HG02642 (cell line): ENCODE measurements around the gene AUTS2.
"Not testable (repeated sequence)": the region's sequence is repeated elsewhere in the genome, so short reads cannot be mapped to it uniquely, and the experiment has no call there.

Source experiments
- ATAC-seq: cut with Tn5 transposase; IDR thresholded peaks from one replicate; pipeline ENCODE4 v1.9.1; 2021; ENCODE audit warnings: mild to moderate bottlenecking; ENCODE audit not compliant: unreplicated experiment, poor library complexity

Gene AUTS2

DNA sequence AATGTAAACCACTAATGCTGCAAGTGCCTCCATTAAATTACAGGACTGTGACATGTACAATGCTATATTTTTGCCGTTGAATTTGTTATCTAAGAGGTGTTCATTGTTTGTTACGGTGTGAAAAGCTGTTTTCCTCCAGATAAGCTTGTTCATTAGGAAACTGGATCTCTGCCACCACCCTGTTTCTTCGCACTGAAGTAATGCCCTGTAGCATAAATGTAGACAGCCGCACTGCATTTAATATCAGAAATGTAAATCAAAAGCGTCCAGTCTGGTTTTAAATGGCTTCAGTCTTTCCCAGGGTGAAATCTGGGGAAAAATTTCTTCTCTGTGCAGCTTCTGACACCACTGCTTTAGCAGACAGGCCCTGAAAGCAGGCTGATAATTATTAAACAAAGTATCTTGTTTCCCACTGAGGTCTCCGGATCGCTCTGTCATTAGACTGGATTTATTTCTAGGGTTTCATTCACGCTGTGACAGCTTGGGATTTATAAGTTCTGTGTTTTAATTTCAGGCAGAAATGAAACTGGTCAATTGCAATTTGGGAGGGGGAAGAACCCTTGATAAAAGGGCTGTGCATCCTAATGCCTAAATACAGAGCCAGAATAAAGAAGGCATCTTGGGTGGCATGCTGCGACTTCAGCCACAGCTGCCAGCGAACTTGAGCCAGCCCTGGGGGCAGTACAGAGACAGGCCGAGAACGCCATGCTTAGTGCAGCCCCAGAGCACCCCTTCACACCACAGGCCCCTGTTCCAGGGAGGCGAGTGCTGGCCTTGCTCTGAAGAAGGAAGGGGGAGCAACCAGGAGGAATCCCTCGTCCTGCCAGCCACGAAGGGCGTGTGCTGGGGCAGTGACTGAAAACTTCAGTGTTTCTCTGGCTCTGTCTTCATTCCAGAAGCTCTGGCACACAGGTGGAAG, 985.9 kb downstream of the AUTS2 start:
- no peak for ATAC-seq

DNA sequence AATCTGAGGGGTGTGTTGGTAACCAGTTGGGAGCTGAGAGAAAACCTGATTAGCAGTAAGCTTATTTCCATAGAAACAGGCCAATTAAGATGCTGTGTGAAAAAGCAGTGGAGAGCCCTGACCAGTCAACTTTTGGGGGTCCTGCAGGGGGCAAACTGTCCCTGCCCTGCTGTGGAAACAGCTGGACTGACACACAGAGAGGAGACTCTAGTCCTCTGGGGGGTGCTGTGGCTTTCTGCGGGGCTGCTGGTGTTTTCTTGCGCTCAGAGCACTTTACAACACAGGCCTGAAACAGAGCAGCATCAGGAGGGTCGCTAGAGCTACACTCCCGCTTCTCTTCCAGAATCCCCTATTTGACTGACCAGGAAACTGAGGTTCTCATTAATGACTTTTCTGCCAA, 986.8 kb downstream of the AUTS2 start:
- no peak for ATAC-seq

DNA sequence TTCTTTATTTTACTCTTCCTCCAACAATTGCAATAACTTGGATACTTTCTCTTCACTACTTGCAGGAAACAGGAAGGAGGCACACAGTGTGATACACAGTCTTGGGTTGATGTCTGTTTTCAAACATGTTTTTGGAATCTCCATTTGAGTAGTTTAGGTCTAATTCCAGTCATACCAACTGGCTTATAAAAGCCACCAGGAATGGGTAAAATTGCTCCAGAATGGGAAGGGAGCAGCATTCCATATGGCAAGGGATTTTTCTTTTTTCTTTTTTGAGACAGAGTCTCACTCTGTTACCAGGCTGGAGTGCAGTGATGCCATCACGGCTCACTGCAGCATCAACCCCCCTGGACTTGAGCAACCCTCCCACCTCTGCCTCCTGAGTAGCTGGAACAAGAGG, 988.5 kb downstream of the AUTS2 start:
- ATAC-seq, result no peak

DNA sequence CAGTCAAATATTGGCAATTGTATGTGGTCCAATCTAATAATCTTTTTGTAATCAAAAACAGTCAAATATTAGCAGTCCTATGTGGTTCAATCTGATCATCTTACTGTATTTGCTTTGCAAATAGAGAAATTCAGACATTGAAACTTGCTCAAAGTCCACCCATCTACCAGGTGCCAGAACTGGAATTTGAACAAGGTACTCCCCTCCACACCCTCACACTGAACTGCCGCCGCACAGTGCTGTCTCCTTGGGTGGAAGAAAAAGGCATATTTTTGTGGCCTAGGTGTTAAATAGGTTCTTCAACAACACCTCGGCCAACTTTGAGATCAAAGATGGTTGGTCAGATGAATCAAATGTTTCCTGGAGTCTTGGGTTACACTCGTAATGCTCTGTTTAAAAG, 989.5 kb downstream of the AUTS2 start:
- ATAC-seq, result no peak

DNA sequence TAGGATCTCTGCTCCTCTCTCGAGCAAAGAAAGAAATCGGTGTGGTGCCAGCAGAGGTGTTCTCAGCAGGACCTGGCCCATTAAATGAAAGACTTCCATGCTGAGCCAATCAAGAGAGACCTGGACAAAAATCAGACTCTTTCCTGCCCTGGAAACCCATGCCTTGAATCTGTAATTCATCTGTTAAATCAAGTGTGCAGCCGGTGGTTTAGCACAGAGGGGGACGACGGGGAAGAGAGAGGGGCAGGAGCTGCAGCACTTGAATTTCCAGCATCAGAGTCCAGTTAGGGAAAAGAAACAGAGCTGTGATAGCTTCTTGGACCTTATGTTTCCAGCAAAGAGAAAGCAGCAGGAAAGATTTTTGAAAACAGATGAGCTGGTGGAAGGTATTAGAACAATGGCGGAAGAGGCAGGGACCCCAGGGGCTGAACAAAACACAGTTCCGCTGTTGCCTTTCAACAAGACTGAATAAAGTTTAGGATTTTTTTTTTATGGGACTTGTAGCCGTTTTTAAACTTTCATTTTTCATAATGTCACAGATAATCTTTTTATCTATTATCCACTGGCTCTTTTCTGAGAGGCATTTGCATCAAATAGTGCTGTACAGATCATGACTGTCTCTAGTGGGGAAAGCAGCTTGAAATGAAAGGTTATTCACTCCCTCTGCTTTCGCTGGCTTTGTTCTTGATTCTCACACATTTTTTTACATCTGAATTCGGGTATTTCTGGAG, 990.1 kb downstream of the AUTS2 start:
- ATAC-seq, result no peak

DNA sequence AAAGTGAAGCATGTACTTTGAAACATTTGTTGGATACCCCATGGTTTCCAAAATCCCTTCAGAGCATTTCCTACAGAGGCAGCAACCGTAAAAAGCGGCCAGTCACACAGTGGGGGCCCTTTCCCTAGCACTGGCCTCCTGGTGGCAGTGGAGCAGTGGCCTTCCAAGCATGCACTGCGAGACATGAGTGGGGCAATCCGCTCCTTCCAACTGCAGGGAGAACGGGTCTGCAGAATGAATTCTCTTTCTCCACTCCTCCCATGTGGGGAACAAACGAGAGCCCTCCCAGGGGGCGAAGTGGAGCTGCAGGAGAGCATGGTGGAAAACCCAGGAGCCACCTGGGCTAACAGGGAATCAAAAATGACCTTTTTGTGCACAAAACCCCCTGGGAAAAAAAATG, 990.7 kb downstream of the AUTS2 start:
- ATAC-seq, result no peak

DNA sequence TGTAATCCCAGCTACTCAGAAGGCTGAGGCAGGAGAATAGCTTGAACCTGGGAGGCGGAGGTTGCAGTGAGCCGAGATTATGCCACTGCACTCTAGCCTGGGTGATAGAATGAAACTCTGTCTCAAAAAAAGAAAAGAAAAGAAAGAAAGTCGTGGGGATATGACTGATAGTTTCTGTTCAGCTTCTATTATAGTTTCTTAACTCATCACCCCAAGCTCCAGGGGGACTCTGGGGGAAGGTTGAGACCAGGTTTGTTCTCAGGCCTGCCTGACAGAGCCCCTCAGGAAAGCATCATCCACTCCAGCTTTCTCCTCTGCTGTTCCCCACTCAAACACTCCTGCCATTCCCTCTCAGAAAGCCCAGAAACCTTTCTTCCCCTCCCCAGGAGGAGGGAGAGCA, 991.3 kb downstream of the AUTS2 start:
- ATAC-seq, result no peak

DNA sequence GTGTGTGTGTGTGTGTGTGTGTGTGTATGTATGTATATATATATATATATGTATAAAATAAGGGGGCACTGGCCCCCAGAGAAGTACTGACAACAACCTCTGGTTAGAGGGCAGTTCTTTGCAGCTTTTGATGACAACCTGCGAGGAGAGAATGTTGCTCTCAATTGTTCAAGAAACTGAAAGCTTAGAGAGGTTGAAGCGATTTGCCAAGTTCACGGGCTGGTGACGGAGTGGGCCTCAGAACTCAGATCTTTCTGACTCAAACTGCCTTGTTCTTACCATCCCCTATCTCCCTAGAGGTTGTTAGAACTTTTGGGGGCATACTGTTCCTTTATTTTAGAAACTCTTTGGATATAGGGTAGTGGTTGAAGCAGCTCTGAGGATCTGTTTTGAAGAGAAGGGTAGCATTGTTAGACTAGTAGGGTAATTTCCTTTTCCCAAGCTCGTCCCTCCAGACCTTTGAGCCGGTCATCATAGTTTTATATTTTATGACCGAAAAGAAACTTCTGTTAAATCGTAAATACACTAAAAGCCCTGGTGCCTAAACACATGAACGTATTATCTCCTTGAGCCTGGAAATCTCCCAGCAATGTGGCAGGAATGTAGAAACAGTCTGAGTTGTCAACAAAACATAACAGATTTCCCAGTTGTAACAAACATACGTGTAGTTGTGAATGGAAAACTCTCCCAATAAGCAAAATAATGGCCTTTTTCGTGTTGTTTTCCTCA, 992.0 kb downstream of the AUTS2 start:
- ATAC-seq, result no peak

DNA sequence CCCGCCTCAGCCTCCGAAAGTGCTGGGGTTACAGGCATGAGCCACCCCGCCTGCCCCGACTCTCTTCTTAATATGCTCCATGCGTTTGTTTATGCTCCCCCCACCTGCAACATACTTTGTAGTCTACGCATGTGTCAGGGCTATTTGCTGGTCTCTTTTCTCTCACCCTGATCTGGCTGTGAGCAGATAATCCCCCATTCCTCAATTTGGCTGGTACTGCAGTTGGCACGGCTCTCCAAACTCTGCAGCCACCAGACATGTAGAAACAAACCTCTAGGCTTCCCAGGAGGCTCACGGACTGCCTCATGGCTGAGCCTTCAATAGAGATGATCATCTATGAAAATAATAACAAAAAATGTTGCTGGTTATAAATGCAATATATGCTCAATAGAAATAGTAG, 993.4 kb downstream of the AUTS2 start:
- no peak for ATAC-seq

DNA sequence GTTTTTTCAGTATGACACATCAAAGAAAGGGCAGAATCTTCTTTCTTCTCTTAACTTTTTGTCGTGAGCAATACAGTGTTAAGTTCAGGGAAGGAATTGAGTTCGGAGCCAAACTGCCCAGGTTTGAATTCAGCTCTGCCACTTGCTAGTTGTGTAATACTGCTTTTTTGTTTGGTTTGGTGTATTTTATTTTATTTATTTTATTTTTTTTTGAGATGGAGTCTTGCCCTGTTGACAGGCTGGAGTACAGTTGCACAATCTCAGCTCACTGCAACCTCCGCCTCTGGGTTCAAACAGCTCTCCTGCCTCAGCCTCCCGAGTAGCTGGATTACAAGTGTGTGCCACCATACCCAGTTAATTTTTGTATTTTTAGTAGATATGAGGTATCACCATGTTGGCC, 993.9 kb downstream of the AUTS2 start:
- ATAC-seq, result no peak

DNA sequence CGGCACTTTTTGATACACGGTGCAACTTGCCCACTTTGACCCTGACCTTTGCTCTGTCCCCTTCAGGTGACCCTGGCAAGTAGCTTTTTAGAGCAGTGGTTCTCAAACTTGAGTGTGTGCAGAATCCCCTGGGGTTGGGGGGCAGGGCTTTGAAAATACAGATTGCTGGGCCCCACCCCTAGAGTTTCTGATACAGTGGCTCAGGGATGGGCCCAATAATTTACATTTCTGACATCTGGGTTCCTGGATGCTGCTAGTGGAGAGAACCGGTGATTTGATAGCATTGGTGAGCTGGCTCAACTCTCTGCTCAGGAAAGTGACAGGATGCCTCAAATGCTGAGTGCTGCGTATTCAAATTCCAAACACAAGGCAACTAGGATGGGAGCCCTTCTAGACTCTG, 995.9 kb downstream of the AUTS2 start:
- no peak for ATAC-seq

DNA sequence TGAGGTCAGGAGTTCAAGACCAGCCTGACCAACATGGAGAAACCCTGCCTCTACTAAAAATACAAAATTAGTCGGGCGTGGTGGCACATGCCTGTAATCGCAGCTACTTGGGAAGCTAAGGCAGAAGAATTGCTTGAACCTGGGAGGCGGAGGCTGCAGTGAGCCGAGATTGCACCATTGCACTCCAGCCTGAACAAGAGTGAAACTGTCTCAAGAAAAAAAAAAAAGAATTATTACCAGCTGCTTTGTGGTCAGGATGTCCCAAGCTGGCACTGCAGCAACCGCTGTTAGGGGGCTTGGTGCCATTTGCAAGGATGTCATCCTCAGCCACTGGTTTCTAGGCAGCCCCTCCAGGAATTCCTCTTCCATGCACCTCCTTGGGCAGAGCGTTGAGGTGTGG, 996.6 kb downstream of the AUTS2 start:
- not testable (repeated sequence) for ATAC-seq

DNA sequence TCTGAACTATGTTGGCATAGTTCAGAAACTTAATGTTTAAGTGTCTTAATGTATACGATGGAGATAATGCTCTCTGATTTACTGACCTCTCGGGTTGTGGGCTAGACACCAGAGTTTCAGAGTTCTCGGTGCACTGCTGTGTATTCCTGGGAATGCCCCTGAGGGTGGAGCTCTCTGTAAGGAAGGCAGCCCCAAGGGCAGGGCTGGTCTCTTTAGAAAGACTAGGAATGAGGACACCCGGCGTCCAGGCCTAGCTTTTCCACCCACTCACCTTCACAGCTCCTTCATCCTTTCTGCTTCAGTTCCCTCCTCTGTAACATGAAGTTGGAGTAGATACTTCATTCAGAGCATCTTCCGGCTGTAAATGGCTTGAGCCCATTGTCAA, 997.1 kb downstream of the AUTS2 start:
- no peak for ATAC-seq

DNA sequence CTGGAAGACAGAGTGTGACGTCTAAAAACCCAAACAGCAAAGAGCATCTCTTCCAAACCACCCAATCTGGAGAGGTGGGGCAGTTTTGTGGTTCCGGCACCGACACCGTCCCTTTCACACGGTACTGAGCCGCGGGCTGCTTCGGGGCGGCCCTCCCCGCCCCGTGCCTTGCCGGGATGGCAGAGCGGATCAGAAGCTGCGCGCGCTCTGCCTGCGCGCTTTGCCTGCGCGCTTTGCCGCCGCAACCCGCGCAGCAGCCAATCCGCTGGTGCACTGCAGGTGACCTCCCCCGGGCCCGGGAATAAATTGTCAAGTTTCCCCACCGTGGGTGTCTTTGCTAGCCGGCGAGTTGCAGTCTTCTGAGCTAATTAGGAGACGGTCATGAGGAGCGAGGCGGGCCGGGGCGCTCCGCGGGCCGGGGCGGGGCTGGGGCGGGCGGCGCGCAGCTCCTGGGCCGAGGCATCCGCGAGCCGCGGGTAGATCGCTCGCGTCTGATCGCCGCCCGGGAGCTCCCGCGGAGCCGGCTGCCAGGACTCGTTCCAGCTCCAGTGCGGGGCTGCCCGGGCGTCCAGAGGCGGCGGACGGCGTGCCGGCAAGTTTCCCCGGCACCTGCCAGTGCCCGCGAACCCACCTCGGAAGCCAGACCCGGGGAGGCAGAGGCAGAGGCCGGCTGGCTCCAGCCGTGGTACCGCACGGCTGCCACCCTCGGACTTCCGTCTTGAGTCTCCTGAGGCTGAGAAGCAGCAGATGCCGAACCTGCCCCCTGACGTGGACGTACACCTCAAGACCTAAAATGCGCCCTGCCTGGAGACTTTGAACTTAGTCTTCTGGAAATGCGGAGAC, 997.7 kb downstream of the AUTS2 start:
- no peak for ATAC-seq

DNA sequence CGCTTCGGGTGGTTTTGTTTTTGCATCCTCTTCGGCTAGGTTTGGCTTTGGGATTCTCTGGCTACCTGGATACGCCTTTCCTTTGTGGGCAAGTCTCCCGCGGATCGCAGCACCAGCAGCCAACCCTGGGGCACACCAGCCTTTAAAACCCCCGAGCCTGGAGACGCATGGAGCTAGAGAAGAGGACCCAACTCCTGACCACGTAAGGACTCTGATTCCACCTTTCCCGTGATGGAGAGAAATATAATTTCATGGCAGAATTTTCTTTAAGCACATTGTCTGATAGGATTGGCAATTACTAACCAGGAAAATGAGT, 998.3 kb downstream of the AUTS2 start:
- no peak for ATAC-seq

DNA sequence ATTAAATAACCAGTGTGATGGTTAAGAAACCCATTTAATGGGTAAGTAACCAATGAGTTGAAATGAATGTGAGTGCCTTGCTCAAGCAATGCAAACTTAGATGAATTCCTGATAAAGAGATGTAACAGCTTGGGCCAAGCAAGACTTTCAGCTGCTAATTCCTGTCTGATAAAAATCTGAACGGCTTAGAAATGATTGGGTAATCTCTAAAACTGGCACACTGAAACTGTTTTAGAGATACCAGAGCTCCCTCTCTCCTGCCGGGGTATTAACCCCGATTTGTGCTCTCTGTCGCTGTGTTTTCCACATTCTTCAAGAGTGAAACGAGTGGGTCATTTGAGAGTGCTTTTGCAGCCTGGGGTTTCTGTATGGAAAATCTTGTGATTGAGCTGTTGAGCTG, 998.8 kb downstream of the AUTS2 start:
- ATAC-seq, result no peak

DNA sequence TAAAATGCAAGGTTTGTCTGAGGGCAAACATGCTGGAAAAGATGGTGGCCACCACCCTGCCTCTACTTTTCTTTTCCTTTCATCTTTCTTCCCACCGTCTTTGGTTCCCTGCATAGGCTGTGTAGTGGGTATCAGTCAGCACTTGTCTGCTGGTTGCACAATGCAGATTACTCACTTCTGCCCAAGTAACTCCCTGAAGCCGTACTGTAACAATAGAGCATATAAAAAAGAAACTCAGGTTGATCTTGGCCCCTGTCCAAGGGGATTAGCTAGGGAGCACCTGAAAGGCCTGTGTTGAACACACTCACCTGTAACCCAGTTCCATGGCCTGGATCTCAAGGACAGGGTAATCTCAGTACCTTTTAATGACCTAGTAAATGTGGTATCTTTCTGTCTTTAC, 1000.7 kb downstream of the AUTS2 start:
- no peak for ATAC-seq

DNA sequence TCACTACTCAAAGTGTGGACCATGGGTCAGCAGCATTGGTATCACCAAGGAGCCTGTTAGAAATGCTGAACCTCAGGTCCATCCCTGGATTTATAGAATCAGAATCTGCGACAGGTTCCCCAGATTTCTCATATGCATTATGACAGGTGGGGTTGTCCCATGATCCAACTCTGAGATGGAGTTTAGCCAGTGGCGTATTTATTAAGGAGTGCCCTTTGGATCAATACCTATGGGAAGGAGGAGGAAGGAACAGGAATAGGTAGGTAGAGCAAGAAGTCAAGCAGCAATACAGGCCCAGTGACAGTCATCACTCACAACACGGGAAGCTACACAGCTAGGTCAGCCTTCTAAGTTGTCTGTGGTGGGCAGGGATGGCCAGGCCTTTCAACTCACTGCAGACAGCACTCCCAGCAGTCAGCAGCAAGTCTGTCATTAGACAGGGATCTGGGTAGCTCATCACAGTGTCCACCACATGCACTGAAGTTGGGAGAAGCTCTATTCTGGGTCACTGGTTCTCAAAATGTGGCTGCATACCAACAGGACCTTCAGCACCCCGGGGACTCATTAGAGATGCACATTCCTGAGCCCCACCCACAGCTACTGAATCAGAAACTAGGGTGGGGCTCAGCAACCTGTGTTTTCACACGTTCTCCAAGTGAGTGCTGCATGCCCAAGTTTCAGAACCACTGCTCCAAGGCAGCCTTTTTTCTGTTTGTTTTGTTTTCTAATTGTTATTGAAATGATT, 1001.3 kb downstream of the AUTS2 start:
- ATAC-seq, result no peak

DNA sequence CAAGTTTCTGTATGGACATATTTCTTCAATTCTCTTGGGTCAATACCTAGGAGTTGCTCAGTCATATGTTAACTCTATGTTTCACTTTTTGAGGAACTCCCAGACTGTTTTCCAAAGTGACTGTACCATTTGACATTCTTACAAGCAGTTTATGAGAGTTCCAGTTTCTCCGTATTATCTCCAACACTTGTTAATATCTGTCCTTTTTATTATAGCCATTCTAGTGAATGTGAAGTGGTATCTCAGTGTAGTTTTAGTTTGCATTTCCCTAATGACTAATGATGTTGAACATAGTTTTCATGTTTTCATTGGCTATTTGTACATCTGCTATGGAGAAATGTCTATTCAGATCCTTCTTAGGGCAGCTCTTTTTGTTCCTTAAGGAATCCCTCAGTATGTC, 1002.7 kb downstream of the AUTS2 start:
- ATAC-seq, result no peak

DNA sequence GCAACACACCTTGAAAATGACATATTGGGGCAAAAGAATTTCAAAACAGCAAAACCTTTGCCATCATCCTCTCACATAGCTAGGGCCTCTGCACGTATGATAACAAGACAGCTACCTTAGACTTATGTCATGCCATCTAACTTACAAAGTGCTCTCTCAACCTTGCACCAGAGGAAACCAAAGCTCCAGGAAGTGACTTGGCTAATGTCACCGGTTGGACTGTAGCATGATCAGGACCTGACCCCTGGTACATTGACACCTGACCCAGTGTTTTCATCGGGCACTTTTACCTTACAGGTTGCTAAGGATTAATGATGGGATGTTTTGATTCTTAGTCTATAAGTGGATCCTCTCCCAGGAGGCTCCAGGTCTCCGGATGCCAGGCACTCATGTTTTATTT, 1003.8 kb downstream of the AUTS2 start:
- no peak for ATAC-seq
